ENCODE data around the gene DUSP14. TPM values are rescaled to one million over a fixed set of nuclear protein-coding genes. Genes with fewer than 3 reads are reported as not detected.

DUSP14 gene
- polyA plus RNA-seq, 1 experiment, result 76.7 TPM

GRCh38 chr17:37512442-37513068, 22.9 kb downstream of the DUSP14 start:
- H3K27me3 ChIP-seq (ENCODE audit: control insufficient read depth, insufficient read depth, low read length), result no peaks in the 10 kb centered on the region
- no peak overlapping the region for H3K27ac ChIP-seq (ENCODE audit: low read depth, low read length)
- POLR2A ChIA-PET, result no interaction called here
- DNase-seq (ENCODE audit: low read depth, low spot score), result no peak
- H3K9me3 ChIP-seq (ENCODE audit: control insufficient read depth, insufficient read depth, low read length), result peaks cover 3% of the 10 kb centered on the region; the same call in 1 of the 2 replicates
- CTCF ChIA-PET, result interaction anchor here (1.1 to 1.4 kb wide), 2 partner anchors 15 to 139 kb away, joined by 3 to 4 read pairs; no protein-coding TSS in a partner anchor
- H3K4me3 ChIP-seq (ENCODE audit: low read depth, low read length), result no peak overlapping the region
- no peak for TF ChIP-seq CTCF (IDR thresholded peaks at IDR 0.05; ENCODE audit: low read depth, low read length)

- H3K4me3 ChIP-seq (ENCODE audit: low read depth, low read length), result no peak overlapping the region
- H3K27me3 ChIP-seq (ENCODE audit: control insufficient read depth, insufficient read depth, low read length), result no peaks in the 10 kb centered on the region
- POLR2A ChIA-PET, result interaction anchor here (0.7 kb wide), 1 partner anchor 815 kb away, joined by 9 read pairs; no protein-coding TSS in a partner anchor
- no peak overlapping the region for H3K27ac ChIP-seq (ENCODE audit: low read depth, low read length)
- TF ChIP-seq CTCF (IDR thresholded peaks at IDR 0.05; ENCODE audit: low read depth, low read length), result no peak
- peaks cover 3% of the 10 kb centered on the region; the same call in 1 of the 2 replicates for H3K9me3 ChIP-seq (ENCODE audit: control insufficient read depth, insufficient read depth, low read length)
- no peak for DNase-seq (ENCODE audit: low read depth, low spot score)
- CTCF ChIA-PET, result interaction anchor here (1.2 to 1.4 kb wide), 2 partner anchors 14 to 303 kb away, joined by 3 to 4 read pairs; no protein-coding TSS in a partner anchor
These were observed 24.0 kb downstream of the DUSP14 start for GRCh38 chr17:37513711-37514110.

GRCh38 chr17:37516127-37516571, 26.5 kb downstream of the DUSP14 start:
- Histone ChIP-seq H3K9me3 (ENCODE audit: control insufficient read depth, insufficient read depth, low read length) (no peaks in the 10 kb centered on the region), H3K27me3 (ENCODE audit: control insufficient read depth, insufficient read depth, low read length) (no peaks in the 10 kb centered on the region), H3K27ac (ENCODE audit: low read depth, low read length) (no peak overlapping the region), H3K4me3 (ENCODE audit: low read depth, low read length) (no peak overlapping the region)
- TF ChIP-seq CTCF (IDR thresholded peaks at IDR 0.05; ENCODE audit: low read depth, low read length), result no peak
- DNase-seq (ENCODE audit: low read depth, low spot score), result no peak
- ChIA-PET CTCF (interaction anchor here (0.7 to 1.3 kb wide), 2 partner anchors 54 to 98 kb away, joined by 6 to 10 read pairs; no protein-coding TSS in a partner anchor), POLR2A (no interaction called here)

GRCh38 chr17:37517881-37518280, 28.2 kb downstream of the DUSP14 start:
- no peak overlapping the region for H3K27ac ChIP-seq (ENCODE audit: low read depth, low read length)
- no peak overlapping the region for H3K4me3 ChIP-seq (ENCODE audit: low read depth, low read length)
- ChIA-PET CTCF (interaction anchor here (0.9 to 1.6 kb wide), 2 partner anchors 10 to 145 kb away, joined by 3 to 8 read pairs; no protein-coding TSS in a partner anchor), POLR2A (no interaction called here)
- H3K9me3 ChIP-seq (ENCODE audit: control insufficient read depth, insufficient read depth, low read length), result no peaks in the 10 kb centered on the region
- H3K27me3 ChIP-seq (ENCODE audit: control insufficient read depth, insufficient read depth, low read length), result no peaks in the 10 kb centered on the region
- DNase-seq (ENCODE audit: low read depth, low spot score), result no peak
- no peak for TF ChIP-seq CTCF (IDR thresholded peaks at IDR 0.05; ENCODE audit: low read depth, low read length)

GRCh38 chr17:37518826-37519225, 29.1 kb downstream of the DUSP14 start:
- ChIA-PET CTCF (interaction anchor here (1.2 to 1.7 kb wide), 2 partner anchors 9 to 146 kb away, joined by 7 read pairs; no protein-coding TSS in a partner anchor), POLR2A (no interaction called here)
- no peak for TF ChIP-seq CTCF (IDR thresholded peaks at IDR 0.05; ENCODE audit: low read depth, low read length)
- no peak for DNase-seq (ENCODE audit: low read depth, low spot score)
- Histone ChIP-seq H3K27ac (ENCODE audit: low read depth, low read length) (peak overlapping the region; percentile 52), H3K4me3 (ENCODE audit: low read depth, low read length) (no peak overlapping the region), H3K27me3 (ENCODE audit: control insufficient read depth, insufficient read depth, low read length) (no peaks in the 10 kb centered on the region), H3K9me3 (ENCODE audit: control insufficient read depth, insufficient read depth, low read length) (no peaks in the 10 kb centered on the region)

Data from AG04450 (cell line).